HG03045 (cell line): ENCODE data around the gene INSL3.
"Not testable (repeated sequence)": the region's sequence is repeated elsewhere in the genome, so short reads cannot be mapped to it uniquely, and the experiment has no call there.

Source experiments
- ATAC-seq: cut with Tn5 transposase; IDR thresholded peaks from one replicate; pipeline ENCODE4 v1.9.1; 2021; ENCODE audit warnings: mild to moderate bottlenecking, moderate library complexity; ENCODE audit not compliant: unreplicated experiment

INSL3 gene

GRCh38 chr19:17826508-17827056, 5.3 kb upstream of the INSL3 start:
- ATAC-seq, result no peak

- ATAC-seq, result no peak
Observed at GRCh38 chr19:17824339-17824738, 3.0 kb upstream of the INSL3 start.

DNA sequence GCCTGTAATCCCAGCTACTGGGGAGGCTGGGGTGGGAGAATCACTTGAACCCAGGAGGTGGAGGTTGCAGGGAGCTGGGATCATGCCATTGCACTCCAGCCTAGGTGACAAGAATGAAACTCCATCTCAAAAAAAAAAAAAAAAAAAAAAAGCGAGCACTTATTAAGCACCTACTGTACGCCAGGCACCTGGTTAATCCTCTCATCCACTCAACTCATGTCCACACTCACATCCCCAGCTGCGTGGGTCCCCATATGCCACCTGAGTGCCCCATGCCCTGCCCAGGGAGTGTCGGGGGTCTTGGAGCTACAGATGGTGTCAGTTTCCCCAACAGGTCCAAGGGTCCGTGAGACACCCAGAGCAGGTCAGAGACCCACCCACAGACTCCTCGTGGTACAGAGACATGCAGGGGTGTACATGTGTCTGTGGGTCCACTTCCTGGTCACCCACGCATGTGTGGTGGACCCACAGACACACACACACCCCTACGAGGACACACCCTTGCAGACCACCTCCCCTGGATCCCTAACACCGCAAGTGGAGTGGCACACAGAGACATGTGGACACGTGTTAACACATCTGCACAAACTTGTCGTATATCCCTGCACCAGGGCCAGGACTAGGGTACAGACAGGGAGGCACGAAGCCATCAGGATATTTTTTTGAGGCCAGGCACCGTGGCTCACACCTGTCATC, 3.5 kb downstream of the INSL3 start:
- no peak for ATAC-seq

GRCh38 chr19:17812099-17812498, 9.2 kb downstream of the INSL3 start:
- no peak for ATAC-seq

DNA sequence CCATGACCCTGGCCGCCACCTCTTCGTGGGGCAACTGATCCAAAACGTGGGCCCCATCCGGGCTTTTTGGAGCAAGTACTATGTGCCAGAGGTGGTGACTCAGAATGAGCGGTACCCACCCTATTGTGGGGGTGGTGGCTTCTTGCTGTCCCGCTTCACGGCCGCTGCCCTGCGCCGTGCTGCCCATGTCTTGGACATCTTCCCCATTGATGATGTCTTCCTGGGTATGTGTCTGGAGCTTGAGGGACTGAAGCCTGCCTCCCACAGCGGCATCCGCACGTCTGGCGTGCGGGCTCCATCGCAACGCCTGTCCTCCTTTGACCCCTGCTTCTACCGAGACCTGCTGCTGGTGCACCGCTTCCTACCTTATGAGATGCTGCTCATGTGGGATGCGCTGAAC, 9.6 kb downstream of the INSL3 start:
- ATAC-seq, result no peak

DNA sequence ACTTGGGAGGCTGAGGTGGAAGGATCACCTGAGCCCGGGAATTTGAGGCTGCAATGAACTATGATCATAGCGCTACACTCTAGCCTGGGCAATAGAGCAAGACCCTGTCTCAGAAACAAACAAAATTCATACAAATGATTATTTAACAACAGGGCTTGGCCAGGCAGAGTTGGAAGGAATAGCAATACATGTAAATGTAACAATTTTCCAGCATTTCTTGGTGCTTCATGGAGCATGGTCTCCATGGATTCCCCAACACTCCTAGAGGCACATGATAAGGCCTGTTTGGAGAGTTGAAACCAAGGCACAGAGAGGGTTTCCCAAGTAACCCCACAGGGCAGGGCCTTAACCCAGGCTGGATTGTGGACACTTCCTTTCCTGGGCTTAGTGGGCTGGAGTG, 10.2 kb downstream of the INSL3 start:
- ATAC-seq, result no peak

DNA sequence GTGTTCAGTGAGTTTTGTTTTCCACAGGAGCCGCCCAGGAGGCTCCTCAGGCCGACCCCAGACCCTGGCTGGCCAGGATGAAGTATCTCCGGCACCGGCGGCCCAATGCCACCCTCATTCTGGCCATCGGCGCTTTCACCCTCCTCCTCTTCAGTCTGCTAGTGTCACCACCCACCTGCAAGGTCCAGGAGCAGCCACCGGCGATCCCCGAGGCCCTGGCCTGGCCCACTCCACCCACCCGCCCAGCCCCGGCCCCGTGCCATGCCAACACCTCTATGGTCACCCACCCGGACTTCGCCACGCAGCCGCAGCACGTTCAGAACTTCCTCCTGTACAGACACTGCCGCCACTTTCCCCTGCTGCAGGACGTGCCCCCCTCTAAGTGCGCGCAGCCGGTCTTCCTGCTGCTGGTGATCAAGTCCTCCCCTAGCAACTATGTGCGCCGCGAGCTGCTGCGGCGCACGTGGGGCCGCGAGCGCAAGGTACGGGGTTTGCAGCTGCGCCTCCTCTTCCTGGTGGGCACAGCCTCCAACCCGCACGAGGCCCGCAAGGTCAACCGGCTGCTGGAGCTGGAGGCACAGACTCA, 13.5 kb downstream of the INSL3 start:
- no peak for ATAC-seq

- no peak for ATAC-seq
Observed at GRCh38 chr19:17806945-17807344, 14.4 kb downstream of the INSL3 start.

- ATAC-seq, result no peak
Observed at GRCh38 chr19:17805427-17805826, 15.9 kb downstream of the INSL3 start.

GRCh38 chr19:17803264-17803896, 17.9 kb downstream of the INSL3 start:
- no peak for ATAC-seq

GRCh38 chr19:17802137-17802858, 19.0 kb downstream of the INSL3 start:
- ATAC-seq, result no peak

DNA sequence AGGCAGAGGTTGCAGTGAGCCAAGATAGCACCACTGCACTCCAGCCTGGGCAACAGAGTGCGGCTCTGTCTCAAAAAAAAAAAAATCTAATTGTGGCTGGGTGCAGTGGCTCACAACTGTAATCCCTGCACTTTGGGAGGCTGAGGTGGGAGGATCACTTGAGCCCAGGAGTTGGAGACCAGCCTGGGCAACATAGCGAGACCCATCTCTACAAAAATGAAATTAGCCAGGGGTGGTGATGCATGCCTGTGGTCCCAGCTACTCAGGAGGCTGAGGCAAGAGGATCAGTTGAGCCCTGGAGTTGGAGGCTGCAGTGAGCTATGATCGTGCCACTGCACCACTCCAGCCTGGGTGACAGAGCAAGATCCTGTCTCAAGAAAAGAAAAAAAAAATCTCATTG, 22.7 kb downstream of the INSL3 start:
- ATAC-seq, result not testable (repeated sequence)

DNA sequence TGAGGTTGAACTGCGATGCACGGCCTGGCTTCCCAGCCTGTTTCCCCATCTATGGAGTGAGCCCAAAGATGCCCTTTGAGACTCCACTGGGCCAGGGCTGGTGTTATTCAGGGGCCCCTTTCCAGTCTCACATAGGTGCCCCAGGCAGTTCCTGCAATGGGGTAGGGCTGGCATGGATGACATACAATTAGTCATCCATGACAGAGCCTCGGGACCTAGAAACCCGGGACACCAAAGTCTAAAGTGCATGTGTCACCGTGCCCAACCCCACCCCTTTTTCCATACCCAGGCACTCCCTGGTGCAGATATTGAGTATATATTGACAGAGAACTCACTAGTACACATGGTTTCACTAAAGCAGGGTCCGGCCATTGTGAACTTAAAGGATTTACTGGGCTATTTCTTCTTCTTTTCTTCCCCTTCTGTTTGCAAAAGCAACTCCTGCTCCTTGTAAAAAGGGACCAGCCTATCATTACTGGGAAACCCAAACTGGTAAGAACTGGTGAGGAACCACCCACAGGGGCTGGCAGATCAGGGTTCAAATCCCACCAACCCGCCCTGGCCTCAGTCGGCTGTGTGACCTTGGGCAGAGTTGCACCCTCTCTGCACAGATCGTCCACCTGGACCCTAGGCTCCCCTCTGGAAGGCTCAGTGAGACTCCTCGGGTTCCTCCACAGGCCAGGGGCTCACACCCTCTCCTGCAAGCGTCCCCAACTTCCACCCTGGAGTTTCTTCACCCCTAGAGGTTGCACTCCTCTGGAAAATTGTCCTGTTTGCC, 23.7 kb downstream of the INSL3 start:
- ATAC-seq, result no peak

- ATAC-seq, result no peak
Observed at GRCh38 chr19:17796838-17797423, 24.4 kb downstream of the INSL3 start.

DNA sequence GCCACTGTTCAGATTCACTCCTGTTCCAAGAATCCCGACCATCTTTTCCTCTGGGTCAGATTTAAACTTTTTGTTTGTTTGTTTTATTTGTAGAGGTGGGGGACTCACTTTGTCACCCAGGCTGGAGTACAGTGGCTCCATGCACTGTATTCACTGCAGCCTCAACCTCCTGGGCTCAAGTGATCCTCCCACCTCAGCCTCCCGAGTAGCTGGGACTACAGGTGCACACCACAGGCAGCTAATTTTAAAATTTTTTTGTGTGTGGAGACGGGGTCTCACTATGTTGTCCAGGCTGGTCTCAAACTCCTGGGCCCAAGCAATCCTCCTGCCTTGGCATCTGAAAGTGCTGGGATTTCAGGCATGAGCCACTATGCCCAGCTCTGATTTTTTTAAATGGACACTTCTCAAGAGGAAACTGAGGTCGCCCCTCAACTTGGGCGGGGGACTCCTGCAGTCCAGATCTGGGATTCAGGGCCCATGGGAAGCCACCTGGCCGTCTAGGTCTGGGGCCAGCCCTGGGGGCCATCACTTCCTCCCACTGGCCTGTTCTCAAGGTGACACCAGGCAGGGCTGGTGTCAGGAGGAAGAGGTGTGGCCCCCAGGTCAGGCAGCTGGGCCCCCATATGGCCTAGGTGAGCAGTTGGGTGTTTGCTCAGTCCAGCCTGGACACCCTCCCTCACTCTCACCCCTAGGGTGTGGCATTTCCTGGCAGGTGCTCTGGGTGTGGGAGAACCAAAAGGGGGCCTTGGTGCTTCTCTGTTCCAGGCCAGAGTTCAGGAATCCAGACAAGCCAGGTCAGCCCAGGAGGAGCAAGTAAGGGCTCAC, 25.1 kb downstream of the INSL3 start:
- ATAC-seq, result no peak

- ATAC-seq, result no peak
Observed at GRCh38 chr19:17795495-17795856, 25.8 kb downstream of the INSL3 start.

- no peak for ATAC-seq
Observed at GRCh38 chr19:17794731-17795494, 26.4 kb downstream of the INSL3 start, which contains the start of gene B3GNT3. Gene B3GNT3 (plus strand): TSS chr19:17795138. CDS start chr19:17807808, 12,670 bp downstream.

- ATAC-seq, result no peak
Observed at GRCh38 chr19:17794412-17794730, 26.9 kb downstream of the INSL3 start.
